Activated CD8-positive, alpha-beta memory T cell treated with anti-CD3 and anti-CD28 coated beads, Interleukin-2, amount 50 U/mL, for 48 hours (primary cell): Measurements from ENCODE around the gene MBOAT2.
"Not testable (repeated sequence)": the region's sequence is repeated elsewhere in the genome, so short reads cannot be mapped to it uniquely, and the experiment has no call there.

ENCODE experiments used
- DNase-seq: peaks from one replicate; pipeline ENCODE4 v3.0.0-alpha.2; 2020

The MBOAT2 gene, protein sequence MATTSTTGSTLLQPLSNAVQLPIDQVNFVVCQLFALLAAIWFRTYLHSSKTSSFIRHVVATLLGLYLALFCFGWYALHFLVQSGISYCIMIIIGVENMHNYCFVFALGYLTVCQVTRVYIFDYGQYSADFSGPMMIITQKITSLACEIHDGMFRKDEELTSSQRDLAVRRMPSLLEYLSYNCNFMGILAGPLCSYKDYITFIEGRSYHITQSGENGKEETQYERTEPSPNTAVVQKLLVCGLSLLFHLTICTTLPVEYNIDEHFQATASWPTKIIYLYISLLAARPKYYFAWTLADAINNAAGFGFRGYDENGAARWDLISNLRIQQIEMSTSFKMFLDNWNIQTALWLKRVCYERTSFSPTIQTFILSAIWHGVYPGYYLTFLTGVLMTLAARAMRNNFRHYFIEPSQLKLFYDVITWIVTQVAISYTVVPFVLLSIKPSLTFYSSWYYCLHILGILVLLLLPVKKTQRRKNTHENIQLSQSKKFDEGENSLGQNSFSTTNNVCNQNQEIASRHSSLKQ

DNA sequence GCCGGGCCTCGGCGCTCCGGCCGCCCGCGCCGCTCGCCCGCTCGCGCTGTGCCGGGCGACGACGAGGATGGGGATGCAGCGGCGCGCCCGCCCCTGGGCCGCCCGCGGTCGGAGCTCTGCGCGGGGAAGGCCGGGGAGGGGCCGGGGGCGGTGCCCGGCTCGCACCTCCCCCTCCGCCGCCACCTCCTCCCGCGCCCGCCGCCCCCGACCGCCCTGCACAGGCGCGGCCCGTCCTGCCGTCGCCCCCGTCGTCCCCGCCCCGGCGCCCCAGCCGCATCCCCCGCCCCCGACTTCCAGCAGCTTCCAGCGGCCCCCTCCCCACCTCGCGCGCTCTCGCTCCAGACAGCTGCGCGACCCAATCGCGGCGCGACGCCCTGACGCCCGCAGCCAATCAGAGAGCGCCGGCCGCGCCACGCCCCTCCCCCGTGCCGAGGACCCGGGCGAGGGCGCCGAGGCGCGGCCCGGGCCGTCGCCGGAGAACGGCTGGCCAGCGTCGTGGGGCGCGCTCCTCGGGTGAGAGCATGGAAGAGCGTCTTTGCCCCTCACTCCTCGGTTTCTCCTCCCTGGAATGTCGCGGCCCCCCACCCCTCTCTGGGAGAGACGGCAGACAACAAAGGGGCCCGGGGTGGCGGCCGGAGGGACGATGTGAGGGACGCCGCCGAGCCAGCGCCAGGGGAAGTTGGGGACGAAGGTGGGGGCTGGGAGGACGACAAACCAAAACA, at the start of gene MBOAT2:
MBOAT2 (minus strand) TSS at position 69 of the 722 bp plus-strand sequence. CDS start 70 bp downstream, outside the sequence.
- peak; percentile 85 for DNase-seq

DNA sequence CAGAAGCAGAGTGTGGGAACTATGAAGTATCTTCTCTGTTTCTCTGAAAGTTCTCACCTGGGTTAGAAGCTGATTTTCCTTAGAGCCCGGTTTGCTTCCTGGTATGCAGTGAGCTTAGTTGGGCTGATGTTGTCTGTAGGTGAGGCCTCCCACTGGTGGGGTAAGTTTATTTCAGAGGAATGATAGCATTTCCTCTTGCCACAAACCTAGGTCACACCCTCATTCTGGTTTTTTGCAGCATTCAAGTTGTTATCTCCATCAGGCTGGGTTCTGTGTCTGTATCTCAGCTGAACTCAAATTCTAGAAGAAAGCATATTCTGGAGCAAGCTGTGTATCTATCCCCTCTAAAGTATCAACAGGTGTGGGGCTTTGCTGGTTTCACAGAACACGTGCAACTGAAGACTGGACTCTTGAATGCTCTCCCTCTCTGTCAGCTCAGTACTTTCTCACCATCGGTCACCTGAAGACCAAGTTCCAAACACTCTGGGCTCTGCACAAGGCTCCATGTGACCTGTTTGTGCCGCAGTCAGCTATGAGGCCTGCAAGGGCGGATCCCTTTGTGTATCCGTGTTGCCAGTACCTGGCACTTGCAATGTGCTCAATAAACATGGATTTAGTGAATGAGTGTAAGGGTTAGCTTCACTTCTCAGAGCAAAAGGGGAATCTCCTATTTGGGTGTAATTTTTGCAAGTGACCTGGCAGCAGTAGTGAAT, 49.5 kb upstream of the MBOAT2 start:
- DNase-seq: no peak

DNA sequence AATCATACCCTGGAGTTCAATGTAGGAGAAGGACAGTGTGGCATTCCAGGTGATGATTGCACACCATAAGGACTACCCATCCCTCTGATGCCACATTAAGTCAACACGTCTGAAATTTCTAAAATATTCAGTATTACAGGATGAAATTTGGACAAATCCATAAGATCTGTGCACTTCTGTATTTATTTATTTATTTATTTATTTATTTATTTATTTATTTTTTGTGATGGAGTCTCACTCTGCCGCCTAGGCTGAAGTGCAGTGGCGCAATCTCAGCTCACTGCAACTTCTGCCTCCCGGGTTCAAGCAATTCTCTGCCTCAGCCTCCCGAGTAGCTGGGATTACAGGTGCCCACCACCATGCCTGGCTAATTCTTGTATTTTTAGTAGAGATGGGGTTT, 48.0 kb upstream of the MBOAT2 start:
- DNase-seq: not testable (repeated sequence)

DNA sequence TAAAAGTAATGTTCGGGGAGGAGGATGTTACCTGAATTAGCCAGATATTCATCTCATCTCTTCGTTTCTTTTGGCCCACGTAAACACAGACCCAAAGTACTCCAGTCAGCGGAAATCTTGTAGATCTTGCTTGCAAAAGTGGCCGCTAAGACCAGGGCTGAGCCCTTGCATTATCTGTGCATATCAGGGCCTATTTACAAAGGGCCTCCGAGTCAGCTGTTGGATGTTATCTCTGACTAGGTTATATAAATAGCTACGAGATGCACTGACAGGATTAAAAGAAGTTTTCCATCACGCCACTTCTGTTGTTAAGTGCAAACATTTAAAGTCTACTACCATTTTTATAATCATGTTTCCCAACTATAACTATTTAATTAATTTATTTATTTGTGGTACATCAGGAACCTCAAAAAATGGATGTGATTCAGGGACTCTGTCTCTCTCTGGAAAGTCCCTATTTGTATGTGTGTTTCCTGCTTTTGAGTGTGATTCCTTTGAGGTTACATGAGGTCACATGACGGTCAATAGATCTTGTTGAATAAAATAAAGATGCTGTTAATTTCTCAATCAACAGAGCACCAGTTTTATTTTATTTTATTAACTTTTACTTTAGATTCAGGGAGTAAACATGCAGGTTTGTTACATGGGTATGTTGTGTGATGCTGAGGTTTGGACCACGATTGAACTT, 46.8 kb upstream of the MBOAT2 start:
- DNase-seq: no peak

DNA sequence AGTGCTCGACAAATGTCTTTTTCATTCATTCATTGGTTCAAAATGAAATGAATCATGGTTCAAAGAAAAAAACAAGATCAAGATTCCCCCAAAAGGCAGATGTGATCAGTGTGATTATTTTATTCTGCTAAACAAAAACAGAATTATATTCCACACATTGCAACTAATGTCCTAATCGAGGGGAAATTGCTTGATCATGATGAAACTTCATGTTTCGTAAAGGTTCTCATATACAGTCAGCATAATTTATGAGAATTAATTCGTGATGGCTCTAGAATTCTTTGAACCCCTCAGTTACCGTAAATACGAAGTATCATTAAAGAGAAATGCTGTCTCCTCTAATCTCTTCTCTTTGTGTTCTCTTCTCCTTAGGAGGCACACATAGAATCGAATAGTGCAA, 42.1 kb upstream of the MBOAT2 start:
- no peak for DNase-seq

DNA sequence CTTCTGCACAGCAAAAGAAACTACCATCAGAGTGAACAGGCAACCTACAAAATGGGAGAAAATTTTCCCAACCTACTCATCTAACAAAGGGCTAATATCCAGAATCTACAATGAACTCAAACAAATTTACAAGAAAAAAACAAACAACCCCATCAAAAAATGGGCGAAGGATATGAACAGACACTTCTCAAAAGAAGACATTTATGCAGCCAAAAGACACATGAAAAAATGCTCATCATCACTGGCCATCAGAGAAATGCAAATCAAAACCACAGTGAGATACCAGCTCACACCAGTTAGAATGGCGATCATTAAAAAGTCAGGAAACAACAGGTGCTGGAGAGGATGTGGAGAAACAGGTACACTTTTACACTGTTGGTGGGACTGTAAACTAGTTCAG, 40.0 kb upstream of the MBOAT2 start:
- not testable (repeated sequence) for DNase-seq

DNA sequence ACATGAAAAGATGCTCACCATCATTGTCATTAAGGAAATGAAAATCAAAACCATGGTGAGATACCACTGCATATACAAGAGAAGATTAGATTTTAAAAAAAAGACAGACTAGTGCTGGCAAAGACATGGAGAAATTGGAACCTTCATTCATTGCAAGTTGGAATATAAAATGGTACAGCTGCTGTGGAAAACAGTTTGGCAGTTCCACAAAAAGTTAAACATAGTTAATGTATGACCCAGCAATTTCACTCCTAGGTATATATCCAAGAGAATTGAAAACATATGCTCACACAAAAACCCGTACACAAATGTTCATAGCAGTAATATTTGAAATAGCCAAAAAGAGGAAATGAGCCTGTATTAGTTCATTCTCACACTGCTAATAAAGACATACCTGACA, 33.7 kb upstream of the MBOAT2 start:
- no peak for DNase-seq

DNA sequence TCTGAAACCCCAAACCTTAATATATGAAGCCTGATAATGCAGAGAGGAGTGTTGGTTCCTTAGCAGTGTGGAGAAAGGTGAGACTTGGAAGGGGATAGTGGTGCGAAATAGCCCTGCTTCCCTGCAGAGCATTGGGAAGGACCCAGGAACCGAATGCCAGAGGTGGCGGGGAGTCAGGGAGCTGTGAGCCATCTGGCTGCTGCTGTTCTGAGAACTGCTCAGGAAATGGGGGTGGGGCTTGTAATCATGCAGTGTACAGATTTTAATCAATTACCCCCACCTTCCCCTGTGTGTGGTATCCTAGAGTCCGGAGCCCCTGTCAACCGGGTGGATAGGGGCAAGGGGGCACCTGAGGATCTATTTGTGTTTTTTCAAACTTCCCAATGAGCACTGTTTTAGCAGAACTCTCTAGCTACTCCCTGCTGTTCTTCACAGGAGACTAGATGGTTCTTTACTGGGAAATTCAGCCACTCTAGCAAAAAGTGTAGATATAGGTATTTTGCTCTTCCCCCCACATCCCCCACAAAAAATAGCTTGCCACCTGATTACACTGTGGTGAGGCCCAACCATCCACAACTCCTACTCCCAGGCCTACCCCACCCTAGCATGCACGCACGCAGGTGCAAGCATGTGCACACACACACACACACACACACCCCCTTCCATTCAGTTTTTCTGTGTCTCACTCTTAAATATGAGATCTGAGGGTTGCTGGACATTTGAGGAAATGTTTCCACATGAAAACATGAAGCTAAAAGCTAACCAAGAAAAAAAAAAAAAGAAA, 30.1 kb upstream of the MBOAT2 start:
- no peak for DNase-seq

DNA sequence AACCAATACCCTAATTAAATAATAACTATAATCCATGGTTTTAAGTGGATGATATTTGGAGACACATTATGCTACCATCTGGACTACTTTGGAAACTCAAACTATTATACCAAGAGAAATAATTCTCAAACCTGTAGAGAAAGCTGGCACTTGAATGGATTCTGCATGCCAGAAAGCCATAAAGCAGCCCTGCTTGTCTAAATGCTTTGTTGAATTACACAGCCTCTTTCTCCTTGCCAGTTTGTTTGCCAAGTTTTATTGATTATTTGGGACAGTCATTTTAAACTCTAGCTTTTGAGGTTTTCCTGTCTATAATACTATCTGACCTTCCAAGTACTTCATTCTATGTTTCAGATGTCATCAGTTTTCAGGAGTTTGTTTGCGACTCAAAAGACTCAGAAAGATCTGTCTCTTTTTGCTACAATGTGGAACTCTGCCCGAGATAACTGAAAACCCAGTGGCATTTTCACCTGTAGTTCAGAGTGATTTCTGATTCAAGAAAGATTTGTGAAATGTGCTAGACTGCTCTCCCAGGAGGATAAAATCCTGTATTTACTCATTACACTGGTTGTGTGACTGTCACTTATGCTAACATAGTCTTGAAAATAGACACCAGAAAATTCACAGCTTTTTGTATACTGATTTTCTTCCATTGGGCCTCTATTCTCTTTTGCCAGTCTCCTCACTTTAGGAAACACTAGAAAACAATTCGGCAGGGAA, 29.2 kb upstream of the MBOAT2 start:
- DNase-seq: no peak

DNA sequence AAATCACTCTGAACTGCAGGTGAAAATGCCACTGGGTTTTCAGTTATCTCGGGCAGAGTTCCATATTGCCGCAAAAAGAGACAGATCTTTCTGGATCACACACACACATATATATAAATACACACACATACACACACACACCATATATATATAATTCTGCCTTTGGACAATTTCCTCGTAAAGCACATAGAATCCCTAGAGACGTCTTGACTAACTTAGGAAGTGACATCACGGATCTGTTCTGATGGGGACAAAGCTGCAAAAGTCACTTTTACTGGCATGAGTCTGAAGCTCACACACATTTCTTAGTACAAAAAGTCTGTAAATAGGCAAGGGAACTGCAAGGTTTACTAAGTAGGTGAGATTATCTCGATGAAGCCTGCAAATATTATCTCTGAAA, 28.6 kb upstream of the MBOAT2 start:
- no peak for DNase-seq

DNA sequence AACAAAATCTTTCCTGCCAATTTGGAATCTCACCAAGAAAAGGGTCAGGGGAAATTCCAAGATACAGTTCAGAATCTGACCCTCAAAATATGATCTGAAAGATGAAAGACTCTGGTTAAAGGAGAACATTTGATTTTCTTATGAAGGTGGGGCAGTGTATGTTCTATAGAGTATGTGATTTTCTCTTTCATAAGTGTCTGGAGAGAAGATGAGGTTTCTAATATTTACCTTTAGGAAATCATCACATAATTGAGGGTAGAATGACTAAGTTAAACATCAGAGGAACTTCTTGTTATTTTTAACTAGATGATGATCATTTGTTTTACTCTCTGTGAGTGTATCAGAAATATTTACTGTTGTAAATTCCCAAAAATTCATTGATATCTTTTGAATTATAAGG, 27.8 kb upstream of the MBOAT2 start:
- DNase-seq: no peak

DNA sequence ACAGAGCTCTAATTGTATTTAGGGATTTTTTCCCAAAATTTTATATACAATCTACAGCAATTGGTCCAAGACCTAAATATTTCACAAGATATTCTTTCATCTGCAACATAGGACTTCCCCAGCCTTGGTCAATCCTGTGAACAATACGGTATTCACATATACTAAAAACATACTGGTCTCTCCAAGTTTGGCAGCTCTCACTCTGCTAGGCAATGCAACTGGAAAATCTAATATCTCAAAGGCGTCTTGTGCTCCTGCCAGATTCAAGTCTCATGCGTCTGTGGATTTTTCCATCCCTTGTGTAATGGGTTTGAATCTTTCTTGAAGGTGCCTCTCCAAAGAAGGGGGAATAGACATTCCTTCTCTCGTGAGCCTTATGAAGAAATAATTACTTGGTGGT, 27.4 kb upstream of the MBOAT2 start:
- DNase-seq: no peak

DNA sequence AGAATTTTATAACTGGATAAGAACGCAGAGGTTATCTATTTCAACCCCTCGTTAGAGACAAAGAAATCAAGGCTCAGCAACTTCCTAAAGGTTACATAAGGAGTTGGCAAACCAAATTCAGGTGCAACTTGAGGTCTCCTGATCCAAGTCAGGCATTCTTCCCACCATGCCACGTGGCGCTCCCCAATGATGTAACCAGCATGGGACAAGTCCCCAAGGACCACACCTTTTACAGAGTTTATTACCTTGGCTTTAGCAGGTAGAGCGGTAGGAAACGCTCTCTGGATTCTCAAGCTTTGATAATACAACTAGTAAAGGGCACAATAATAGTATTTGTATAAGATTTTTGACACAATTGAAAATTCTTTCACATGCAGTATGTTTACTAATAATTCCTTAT, 26.7 kb upstream of the MBOAT2 start:
- no peak for DNase-seq

DNA sequence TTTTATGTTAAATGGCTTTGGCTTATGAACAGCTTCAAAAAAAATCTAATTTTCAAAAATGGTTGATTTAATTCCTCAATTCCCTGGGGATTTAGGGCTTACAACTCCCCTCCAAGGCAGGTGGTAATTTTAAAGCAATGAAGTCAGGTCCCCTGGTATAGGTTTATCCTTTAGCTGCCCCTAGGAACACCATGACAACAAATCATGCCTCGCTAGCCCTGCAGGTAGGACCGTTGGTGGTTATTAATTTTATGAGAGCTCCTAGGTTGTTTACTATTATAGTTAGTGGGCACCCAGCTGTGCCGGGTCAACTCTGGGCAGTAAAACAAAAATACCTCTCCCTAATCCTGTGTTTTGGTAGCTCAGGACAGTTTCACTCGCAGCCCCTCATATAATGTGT, 26.2 kb upstream of the MBOAT2 start:
- no peak for DNase-seq

DNA sequence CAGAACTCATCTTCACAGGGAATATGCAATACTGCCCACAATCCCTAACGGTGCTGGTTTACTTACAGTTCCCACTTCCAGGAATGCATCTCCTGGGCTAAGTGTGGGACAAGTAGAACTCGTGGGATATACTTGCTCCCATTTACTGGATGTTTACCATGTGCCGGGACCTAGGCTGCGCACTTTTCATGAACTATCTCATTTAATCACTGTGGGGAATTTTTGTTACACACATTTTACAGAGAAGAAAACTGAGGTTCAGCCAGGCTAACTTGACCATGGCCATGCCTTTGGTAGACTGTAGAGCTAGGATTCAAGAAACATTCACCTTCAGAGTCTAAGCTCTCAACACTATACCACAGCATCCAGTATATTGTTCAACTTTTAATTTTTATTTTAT, 24.4 kb upstream of the MBOAT2 start:
- DNase-seq: no peak

DNA sequence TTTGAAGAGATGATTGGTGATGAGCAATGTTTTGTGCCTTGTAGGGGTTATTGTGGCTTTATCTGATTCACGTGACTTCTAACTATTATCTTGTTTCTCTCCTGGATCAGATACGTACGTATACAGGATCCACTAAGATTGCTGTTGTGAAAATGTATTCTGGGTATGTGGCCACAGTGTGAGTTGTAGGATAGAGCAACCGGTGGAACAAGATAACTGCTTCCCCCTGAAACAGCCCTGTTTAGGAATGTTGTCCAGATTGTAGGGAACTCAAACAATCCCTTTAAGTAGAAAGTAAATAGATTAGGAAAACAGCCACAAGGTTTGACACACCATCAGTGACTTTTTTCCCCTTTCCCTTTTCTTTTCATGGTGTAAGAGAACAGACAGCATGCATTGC, 22.3 kb upstream of the MBOAT2 start:
- DNase-seq: no peak

DNA sequence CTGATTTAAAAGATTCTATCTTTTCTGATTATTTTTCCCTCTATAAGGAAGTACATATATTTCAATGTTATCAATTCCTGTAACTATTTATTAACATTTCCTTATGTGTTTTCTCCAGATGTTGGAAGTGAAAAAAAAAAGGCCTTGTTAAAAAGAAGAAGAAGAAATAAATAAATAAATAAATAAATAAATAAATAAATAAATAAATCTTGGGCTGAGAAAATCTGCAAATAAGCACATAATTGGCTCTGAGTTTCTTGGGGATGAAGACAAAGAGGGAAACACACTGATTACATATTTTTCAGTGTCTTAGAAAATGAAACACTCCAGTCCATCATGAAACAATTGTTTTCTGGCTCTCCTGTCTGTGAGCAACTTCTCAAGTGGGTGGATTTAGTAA, 21.1 kb upstream of the MBOAT2 start:
- no peak for DNase-seq

DNA sequence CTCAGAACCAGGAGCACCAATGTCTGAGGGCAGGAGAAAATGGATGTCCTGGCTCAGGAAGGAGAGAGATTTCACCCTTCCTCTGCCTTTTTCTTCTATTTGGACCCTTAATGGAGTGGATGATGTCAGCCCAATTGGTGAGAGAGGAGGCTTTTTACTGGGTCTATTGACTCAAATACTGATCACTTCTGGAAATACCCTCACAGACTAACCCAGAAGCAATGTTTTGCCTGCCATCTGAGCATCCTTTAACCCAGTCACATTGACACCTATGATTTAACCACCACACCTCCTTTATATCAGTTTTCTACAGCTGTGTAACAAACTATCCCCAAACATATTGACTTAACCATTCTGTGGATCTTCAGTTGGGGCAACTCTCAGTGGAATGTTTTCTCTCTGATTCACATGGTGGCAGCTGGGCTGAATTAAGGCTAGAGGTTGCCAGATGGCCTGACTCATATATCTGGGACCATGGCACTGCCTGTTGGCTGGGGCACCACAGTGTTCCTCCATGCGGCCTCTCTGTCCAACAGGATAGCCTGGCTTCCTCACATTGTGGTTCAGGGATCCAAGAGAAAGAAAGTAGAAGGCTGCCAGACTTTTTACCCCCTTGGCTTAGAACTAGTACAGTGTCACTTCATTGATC, 18.2 kb upstream of the MBOAT2 start:
- DNase-seq: no peak

DNA sequence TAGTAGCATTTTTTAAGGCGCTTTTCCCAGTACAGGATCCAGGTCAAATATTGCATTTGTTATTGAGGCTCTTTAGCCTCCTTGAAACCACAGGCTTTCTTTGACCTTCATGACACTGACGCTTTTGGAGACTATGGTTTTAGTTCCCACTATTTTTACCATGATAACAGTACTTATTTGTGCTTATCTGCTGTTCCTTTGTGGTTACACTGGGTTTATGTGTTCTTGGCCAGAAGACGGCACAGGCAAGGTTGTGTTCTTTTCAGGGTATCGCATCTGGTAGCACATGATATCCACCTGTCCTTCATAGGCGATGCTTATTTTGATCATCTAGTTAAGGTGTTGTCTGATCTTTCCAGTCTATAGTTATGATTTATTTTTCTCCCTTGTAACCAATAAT, 16.8 kb upstream of the MBOAT2 start:
- DNase-seq: no peak

DNA sequence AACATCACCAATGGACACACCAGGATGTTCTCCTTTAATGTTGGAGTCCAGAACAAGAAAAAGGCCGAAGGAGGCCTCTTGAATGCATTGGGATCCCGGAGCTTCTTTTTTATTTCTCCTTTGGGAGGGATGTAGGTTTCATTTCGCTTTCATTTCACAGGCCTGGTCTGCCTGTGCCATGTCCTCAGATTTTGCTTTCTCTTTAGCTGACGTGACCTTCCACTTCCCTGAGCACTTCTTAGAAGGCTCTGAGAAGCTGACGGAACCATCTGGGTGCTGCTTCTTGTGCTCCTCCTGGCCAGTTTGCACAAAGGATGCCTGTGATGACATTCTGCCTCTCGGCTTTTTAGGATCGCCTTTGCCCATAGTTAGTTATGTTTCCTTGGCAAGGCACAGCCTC, 15.1 kb upstream of the MBOAT2 start:
- no peak for DNase-seq

DNA sequence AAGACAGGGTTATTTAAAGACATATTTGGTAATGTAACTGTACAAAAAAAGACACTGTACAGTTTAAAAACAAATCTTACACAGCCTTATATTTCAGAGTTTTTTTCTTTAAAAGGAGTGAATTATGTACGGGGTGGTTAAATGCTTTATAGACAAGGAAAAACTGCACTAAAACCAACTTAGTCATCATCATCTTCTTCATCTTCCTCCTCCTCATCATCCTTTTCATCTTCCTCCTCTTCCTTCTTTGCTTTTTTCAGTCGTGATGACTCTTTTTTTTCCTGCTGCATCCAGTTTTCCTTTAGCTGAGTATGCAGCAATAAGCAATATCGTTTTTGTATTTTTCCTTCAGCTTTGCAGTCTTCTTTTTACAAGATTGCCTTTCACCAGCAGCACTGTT, 14.6 kb upstream of the MBOAT2 start:
- no peak for DNase-seq
